PC-9 (cell line): ENCODE data around the gene ARL8B. TPM values are rescaled to one million over a fixed set of nuclear protein-coding genes. Genes with fewer than 3 reads are reported as not detected.

ENCODE experiments used
- BruUV-seq: library from RNA; stranded (reverse); fragments of 400-500 nt; replicated peaks from 2 replicates; lab custom pipeline; 2021; lab: Mats Ljungman, UMichigan
- CTCF ChIA-PET: fragments of 300-600 bp; sonication (Branson Sonifier 250); formaldehyde crosslinking; loops from one replicate; lab custom pipeline; 2022; ENCODE audit warnings: antibody characterized with exemption; lab: Charles Lee
- POLR2A ChIA-PET: fragments of 300-600 bp; sonication (Branson Sonifier 250); formaldehyde crosslinking; loops from one replicate; lab custom pipeline; 2022; ENCODE audit warnings: antibody characterized with exemption; ENCODE audit not compliant: unreplicated experiment; lab: Charles Lee
- DNase-seq, 2 experiments: peaks; one replicate each; pipeline versions ENCODE4 v3.0.0 to v3.0.0-alpha.2; 2015 to 2022; ENCODE audit warnings: mixed read lengths in 1 of 2
- H2AFZ ChIP-seq: fragments of 200-600 bp; sonication (generic); 2 replicates; pipeline ENCODE4 v1.8.1; 2017; ENCODE audit warnings: antibody characterized with exemption
- H3F3A ChIP-seq: fragments of 200-600 bp; sonication (generic); 2 replicates; pipeline ENCODE4 v1.8.1; 2017; ENCODE audit warnings: antibody characterized with exemption, mild to moderate bottlenecking, low read depth; ENCODE audit not compliant: insufficient read depth
- H3K27ac ChIP-seq: fragments of 200-600 bp; sonication (generic); 2 replicates; pipeline ENCODE4 v1.6.1; 2016; ENCODE audit warnings: mixed run types
- H3K27me3 ChIP-seq: fragments of 200-600 bp; sonication (generic); 2 replicates; pipeline ENCODE4 v1.6.1; 2016; ENCODE audit warnings: low read depth, mixed run types; ENCODE audit not compliant: insufficient read depth
- H3K36me3 ChIP-seq: fragments of 200-600 bp; sonication (generic); 2 replicates; pipeline ENCODE4 v1.6.1; 2016; ENCODE audit warnings: low read depth, mixed run types
- H3K4me1 ChIP-seq: fragments of 200-600 bp; sonication (generic); replicated peaks from 2 replicates; pipeline ENCODE4 v1.6.1; 2016; ENCODE audit warnings: mixed run types; ENCODE audit not compliant: insufficient read depth
- H3K4me2 ChIP-seq: fragments of 200-600 bp; sonication (generic); 2 replicates; pipeline ENCODE4 v1.6.1; 2017; ENCODE audit warnings: mixed run types
- H3K4me3 ChIP-seq: fragments of 200-600 bp; sonication (generic); 2 replicates; pipeline ENCODE4 v1.6.1; 2016; ENCODE audit warnings: mixed run types
- H3K79me2 ChIP-seq: fragments of 200-600 bp; sonication (generic); 2 replicates; pipeline ENCODE4 v1.6.1; 2017; ENCODE audit warnings: low read depth, mixed run types
- H3K9me2 ChIP-seq: fragments of 200-600 bp; sonication (generic); 2 replicates; pipeline ENCODE4 v1.8.1; 2017; ENCODE audit warnings: mild to moderate bottlenecking; ENCODE audit not compliant: insufficient read depth
- H3K9me3 ChIP-seq: fragments of 200-600 bp; sonication (generic); 2 replicates; pipeline ENCODE4 v1.8.1; 2016; ENCODE audit warnings: low read depth; ENCODE audit not compliant: insufficient read depth
- H4K20me1 ChIP-seq: fragments of 200-600 bp; sonication (generic); 2 replicates; pipeline ENCODE4 v1.8.1; 2017; ENCODE audit not compliant: insufficient read depth
- CTCF ChIP-seq: fragments of 200-600 bp; sonication (generic); conservative IDR thresholded peaks from 2 replicates; pipeline ENCODE4 v1.6.1; 2017; ENCODE audit warnings: mixed run types, antibody characterized with exemption, mild to moderate bottlenecking, moderate library complexity
- EZH2 ChIP-seq: fragments of 200-600 bp; sonication (generic); IDR thresholded peaks from 2 replicates; pipeline ENCODE4 v1.8.0; 2017; ENCODE audit warnings: antibody characterized with exemption, low read depth
- intact Hi-C: fragments of 100-400 bp; cut with micrococcal nuclease; formaldehyde crosslinking; loops from one replicate; pipeline ENCODE4 v1.10.0; 2022; ENCODE audit not compliant: unreplicated experiment
- total RNA-seq: library from RNA; stranded (reverse); gene quantifications from 2 replicates; pipeline ENCODE4 v1.2.3, GENCODE V29; 2021

The ARL8B gene
- total RNA-seq, 1 experiment from 2014 or later = 45.4 TPM

GRCh38 chr3:5213574-5213966 is 91.5 kb downstream of the ARL8B start:
- intact Hi-C loops = no loop called here
- Histone ChIP-seq H3K27ac (no peak overlapping the region), H2AFZ (no peak overlapping the region), H3K36me3 (0 out of 2 replicates have a peak, but pooled peaks cover 4% of the 10 kb centered on the region), H3K9me2 (no peaks in the 10 kb centered on the region), H3F3A (peaks cover 3% of the 10 kb centered on the region; the same call in 1 of the 2 replicates), H3K4me3 (no peak overlapping the region), H4K20me1 (no peaks in the 10 kb centered on the region), H3K79me2 (no peaks in the 10 kb centered on the region), H3K27me3 (no peaks in the 10 kb centered on the region), H3K4me1 (no peaks in the 10 kb centered on the region), H3K9me3 (no peaks in the 10 kb centered on the region), H3K4me2 (no peak overlapping the region)
- POLR2A ChIA-PET = no interaction called here
- no peak for DNase-seq
- CTCF ChIA-PET = no interaction called here
- no TSS peak for BruUV-seq
- TF ChIP-seq CTCF (no peak), EZH2 (no peak)

GRCh38 chr3:5214352-5214751 is 92.3 kb downstream of the ARL8B start:
- no peaks in the 10 kb centered on the region for H3K79me2 ChIP-seq
- BruUV-seq = no TSS peak
- H4K20me1 ChIP-seq = no peaks in the 10 kb centered on the region
- no peak overlapping the region for H3K27ac ChIP-seq
- H3K4me3 ChIP-seq = no peak overlapping the region
- no peaks in the 10 kb centered on the region for H3K9me3 ChIP-seq
- H3K36me3 ChIP-seq = 0 out of 2 replicates have a peak, but pooled peaks cover 4% of the 10 kb centered on the region
- H3K9me2 ChIP-seq = no peaks in the 10 kb centered on the region
- no peaks in the 10 kb centered on the region for H3K4me1 ChIP-seq
- peaks cover 3% of the 10 kb centered on the region; the same call in 1 of the 2 replicates for H3F3A ChIP-seq
- no peak overlapping the region for H3K4me2 ChIP-seq
- no peak for TF ChIP-seq CTCF
- TF ChIP-seq EZH2 = no peak
- intact Hi-C loops = no loop called here
- ChIA-PET POLR2A (no interaction called here), CTCF (no interaction called here)
- H2AFZ ChIP-seq = no peak overlapping the region
- H3K27me3 ChIP-seq = no peaks in the 10 kb centered on the region
- no peak for DNase-seq

GRCh38 chr3:5217824-5218595 is 95.9 kb downstream of the ARL8B start:
- intact Hi-C loops = no loop called here
- Histone ChIP-seq H3K27me3 (no peaks in the 10 kb centered on the region), H2AFZ (no peak overlapping the region), H3K27ac (no peak overlapping the region), H3K79me2 (no peaks in the 10 kb centered on the region), H3F3A (peaks cover 3% of the 10 kb centered on the region; the same call in 1 of the 2 replicates), H4K20me1 (no peaks in the 10 kb centered on the region), H3K4me1 (no peaks in the 10 kb centered on the region), H3K36me3 (no peaks in the 10 kb centered on the region), H3K4me2 (no peak overlapping the region), H3K9me2 (no peaks in the 10 kb centered on the region), H3K9me3 (no peaks in the 10 kb centered on the region), H3K4me3 (no peak overlapping the region)
- ChIA-PET CTCF (no interaction called here), POLR2A (no interaction called here)
- BruUV-seq = no TSS peak
- TF ChIP-seq CTCF (no peak), EZH2 (no peak)
- no peak for DNase-seq
